Spleen (tissue), 11 donors: ENCODE data around the gene TRAFD1. TPM values are rescaled to one million over a fixed set of nuclear protein-coding genes. Genes with fewer than 3 reads are reported as not detected.

Experiments
- DNase-seq: peaks from one replicate; pipeline ENCODE4 v3.0.0-alpha.2; 2020
- H3K27ac ChIP-seq, 8 donors: fragments of 200-600 bp; sonication (generic) in 7 of 8; 1 replicate in 4 of 8; 2 replicates in 4 of 8; pipeline versions ENCODE4 v1.5.0 to v1.8.0; 2016 to 2021; ENCODE audit warnings: inconsistent platforms in 4 of 8, mild to moderate bottlenecking in 4 of 8, moderate library complexity in 1 of 8
- H3K27me3 ChIP-seq, 7 donors: fragments of 200-600 bp; sonication (generic) in 6 of 7; replicated peaks in 1 of 7; 1 replicate in 4 of 7; 2 replicates in 3 of 7; pipeline versions ENCODE4 v1.5.0 to v1.8.0; 2016 to 2021; ENCODE audit warnings: inconsistent platforms in 3 of 7, mild to moderate bottlenecking in 1 of 7
- H3K36me3 ChIP-seq, 6 donors: fragments of 200-600 bp; sonication (generic) in 5 of 6; 1 replicate in 4 of 6; 2 replicates in 2 of 6; pipeline versions ENCODE4 v1.5.0 to v1.8.0; 2016 to 2021; ENCODE audit warnings: inconsistent platforms in 2 of 6
- H3K4me1 ChIP-seq, 6 donors: fragments of 200-600 bp; sonication (generic) in 5 of 6; 1 replicate in 3 of 6; 2 replicates in 3 of 6; pipeline versions ENCODE4 v1.5.0 to v1.8.0; 2016 to 2021; ENCODE audit warnings: inconsistent platforms in 3 of 6
- H3K4me3 ChIP-seq, 8 donors: fragments of 200-600 bp; sonication (generic) in 7 of 8; 1 replicate in 4 of 8; 2 replicates in 4 of 8; pipeline versions ENCODE4 v1.5.0 to v1.8.0; 2016 to 2021; ENCODE audit warnings: inconsistent platforms in 4 of 8, mild to moderate bottlenecking in 4 of 8, moderate library complexity in 2 of 8
- H3K9me3 ChIP-seq, 8 donors: fragments of 200-600 bp; sonication (generic) in 7 of 8; 1 replicate in 4 of 8; 2 replicates in 4 of 8; pipeline versions ENCODE4 v1.5.0 to v1.8.0; 2016 to 2021; ENCODE audit warnings: inconsistent platforms in 4 of 8
- POLR2A ChIP-seq, 3 donors: fragments of 450-650 bp; IDR thresholded peaks; one replicate each; pipeline ENCODE4 v1.5.1; 2017; ENCODE audit warnings: antibody characterized with exemption in 3 of 3, mild to moderate bottlenecking in 1 of 3
- POLR2AphosphoS5 ChIP-seq, 3 donors: sonication (generic); formaldehyde crosslinking; IDR thresholded peaks; one replicate each; pipeline ENCODE4 v1.5.1; 2017; ENCODE audit warnings: antibody characterized with exemption in 3 of 3
- WGBS, 5 donors: extraction: QIAGEN DNeasy Blood & Tissue Kit in 3 of 5; methylation state at CpG; one replicate each; pipeline versions ENCODE4 v1.1.5 to v1.1.7; 2013 to 2018; 5-methylcytosine and 5-hydroxymethylcytosine counted together
- intact Hi-C: fragments of 100-400 bp; cut with DNase I; formaldehyde crosslinking; loops from one replicate; pipeline ENCODE4 v1.15.0; 2023; ENCODE audit warnings: low total_unique reads
- polyA plus RNA-seq, 3 donors: library from polyadenylated mRNA; stranded (reverse); fragments of 200-250 nt; gene quantifications; one replicate each; pipeline ENCODE4 v1.2.1, GENCODE V29; 2013
- total RNA-seq, 7 donors: library from RNA; depleted of rRNA in 3 of 7; stranded (reverse); fragments of >200 nt in 3 of 7; fragmentation: NEBNext Ultra II Directional in 4 of 7; extraction: Animal tissue kit (Norgen Biotek cat#: 25700) in 4 of 7; gene quantifications; one replicate each; pipeline versions ENCODE4 v1.1.0 to v1.2.1, GENCODE V29; 2016 to 2021
- TF ChIP-seq, protein P1 (sequence below), 11 experiments: fragments of 200-600 bp in 7 of 11; fragments of 450-650 bp in 4 of 11; sonication (generic) in 4 of 11; IDR thresholded peaks in 8 of 11; conservative IDR thresholded peaks in 3 of 11; 1 replicate in 7 of 11; 2 replicates in 4 of 11; pipeline versions ENCODE4 v1.4.0 to v1.8.0; 2016 to 2021; ENCODE audit warnings: antibody characterized with exemption in 11 of 11, inconsistent platforms in 4 of 11, mild to moderate bottlenecking in 1 of 11
- donor health status: healthy with polysubstance abuse.
- donor health status: DM: no; HTN: no; CAD: no; lungs with moderate emphysema.
- donor health status: DM: no; HTN: no; CAD: no.
- donor health status: Bipolar disorder and iron deficiency.
- donor health status: healthy.
- donor health status: DM: no; HTN: no; CAD: no.
- donor health status: DM: yes; HTN: yes; CAD: no.

The TRAFD1 gene
- total and polyA plus RNA-seq, 10 donors: 18.6 to 63.4 (median 51.0) TPM

DNA sequence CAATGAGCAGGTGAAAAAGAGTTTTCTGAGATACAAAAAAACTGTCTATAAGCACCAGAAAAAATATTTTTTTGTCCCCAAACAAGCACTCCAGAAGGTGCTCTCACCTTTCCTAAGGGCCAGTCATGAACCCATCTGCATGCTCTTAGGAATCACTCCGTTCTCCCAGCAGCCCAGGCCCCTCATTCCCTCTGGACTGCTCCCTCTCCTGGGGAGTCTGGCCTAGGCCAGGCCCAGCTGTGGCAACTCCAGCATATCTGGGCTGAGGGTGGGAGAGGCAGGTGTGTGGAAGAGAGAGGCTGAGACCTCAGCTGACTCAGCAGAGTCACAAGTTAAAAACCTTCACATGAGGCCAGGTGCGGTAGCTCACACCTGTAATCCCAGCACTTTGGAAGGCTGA lies 54.6 kb downstream of the TRAFD1 start:
- no peak overlapping the region for H3K27ac ChIP-seq
- intact Hi-C loops: no loop called here
- no peak overlapping the region for H3K4me3 ChIP-seq
- WGBS, 5 donors: 86 to 97% (median 93%) methylated on average over 2 of the region's 2 CpGs
- H3K9me3 ChIP-seq: no peaks in the 10 kb centered on the region
- no peaks in the 10 kb centered on the region for H3K4me1 ChIP-seq
- TF ChIP-seq, protein P1, sequence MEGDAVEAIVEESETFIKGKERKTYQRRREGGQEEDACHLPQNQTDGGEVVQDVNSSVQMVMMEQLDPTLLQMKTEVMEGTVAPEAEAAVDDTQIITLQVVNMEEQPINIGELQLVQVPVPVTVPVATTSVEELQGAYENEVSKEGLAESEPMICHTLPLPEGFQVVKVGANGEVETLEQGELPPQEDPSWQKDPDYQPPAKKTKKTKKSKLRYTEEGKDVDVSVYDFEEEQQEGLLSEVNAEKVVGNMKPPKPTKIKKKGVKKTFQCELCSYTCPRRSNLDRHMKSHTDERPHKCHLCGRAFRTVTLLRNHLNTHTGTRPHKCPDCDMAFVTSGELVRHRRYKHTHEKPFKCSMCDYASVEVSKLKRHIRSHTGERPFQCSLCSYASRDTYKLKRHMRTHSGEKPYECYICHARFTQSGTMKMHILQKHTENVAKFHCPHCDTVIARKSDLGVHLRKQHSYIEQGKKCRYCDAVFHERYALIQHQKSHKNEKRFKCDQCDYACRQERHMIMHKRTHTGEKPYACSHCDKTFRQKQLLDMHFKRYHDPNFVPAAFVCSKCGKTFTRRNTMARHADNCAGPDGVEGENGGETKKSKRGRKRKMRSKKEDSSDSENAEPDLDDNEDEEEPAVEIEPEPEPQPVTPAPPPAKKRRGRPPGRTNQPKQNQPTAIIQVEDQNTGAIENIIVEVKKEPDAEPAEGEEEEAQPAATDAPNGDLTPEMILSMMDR (IDR thresholded peaks at IDR 0.05 in 8 of 11, conservative IDR thresholded peaks at IDR 0.05 in 3 of 11): no peak
- no peak for TF ChIP-seq POLR2A (IDR thresholded peaks at IDR 0.05)
- TF ChIP-seq POLR2AphosphoS5 (IDR thresholded peaks at IDR 0.05): no peak
- DNase-seq: peak; percentile 30
- no peaks in the 10 kb centered on the region for H3K27me3 ChIP-seq
- H3K36me3 ChIP-seq: peaks cover 0 to 100% (median 74%) of the 10 kb centered on the region in 6 donors

DNA sequence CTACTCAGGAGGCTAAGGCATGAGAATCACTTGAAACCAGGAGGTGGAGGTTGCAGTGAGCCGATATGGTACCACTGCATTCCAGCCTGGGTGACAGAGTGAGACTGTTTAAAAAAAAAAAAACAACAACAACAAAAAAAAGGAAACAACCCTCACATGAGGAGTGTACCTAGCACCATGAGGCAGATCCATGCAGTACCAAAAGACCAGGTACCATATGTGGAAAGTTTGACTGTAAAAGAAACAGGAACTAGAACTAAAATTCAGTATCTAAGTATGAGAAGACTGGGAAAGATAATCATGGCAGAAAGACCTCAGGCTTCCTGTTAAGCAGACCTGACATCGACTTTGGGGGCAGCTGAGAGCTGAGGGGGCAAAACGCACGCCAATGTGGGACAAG lies 55.1 kb downstream of the TRAFD1 start:
- intact Hi-C loops: no loop called here
- Histone ChIP-seq H3K4me1 (no peaks in the 10 kb centered on the region), H3K4me3 (no peak overlapping the region), H3K27me3 (no peaks in the 10 kb centered on the region), H3K27ac (no peak overlapping the region), H3K9me3 (no peaks in the 10 kb centered on the region), H3K36me3 (peaks cover 0 to 100% (median 73%) of the 10 kb centered on the region in 6 donors)
- no peak for DNase-seq
- WGBS, 5 donors: 77 to 87% (median 86%) methylated on average over 4 of the region's 4 CpGs
- no peak for TF ChIP-seq POLR2AphosphoS5 (IDR thresholded peaks at IDR 0.05)
- TF ChIP-seq, protein P1 (IDR thresholded peaks at IDR 0.05 in 8 of 11, conservative IDR thresholded peaks at IDR 0.05 in 3 of 11): no peak
- TF ChIP-seq POLR2A (IDR thresholded peaks at IDR 0.05): no peak

DNA sequence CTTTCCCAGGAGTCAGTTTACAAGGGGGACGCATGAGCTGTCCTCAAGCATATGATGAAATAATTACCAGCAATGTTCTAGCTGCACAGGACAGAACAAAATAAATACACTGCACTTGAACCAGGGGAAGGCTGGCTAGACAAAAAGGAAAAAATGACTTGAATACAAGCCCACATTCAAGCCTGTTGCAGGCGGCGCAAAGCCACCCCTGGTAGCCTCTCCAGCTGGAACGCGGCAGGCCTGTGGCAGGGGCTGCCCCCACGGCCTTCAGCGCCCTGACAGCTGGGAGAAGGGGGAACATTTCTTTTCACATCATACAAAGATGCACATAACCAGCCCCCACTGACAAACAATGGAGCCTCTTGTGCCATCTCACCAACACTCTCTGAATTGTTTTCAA lies 57.1 kb downstream of the TRAFD1 start:
- H3K9me3 ChIP-seq: no peaks in the 10 kb centered on the region
- peaks cover 0 to 100% (median 60%) of the 10 kb centered on the region in 6 donors for H3K36me3 ChIP-seq
- intact Hi-C loops: no loop called here
- H3K4me3 ChIP-seq: no peak overlapping the region
- H3K27me3 ChIP-seq: no peaks in the 10 kb centered on the region
- TF ChIP-seq POLR2A (IDR thresholded peaks at IDR 0.05) (no peak), POLR2AphosphoS5 (IDR thresholded peaks at IDR 0.05) (no peak)
- TF ChIP-seq, protein P1 (IDR thresholded peaks at IDR 0.05 in 8 of 11, conservative IDR thresholded peaks at IDR 0.05 in 3 of 11): no peak
- no peaks in the 10 kb centered on the region for H3K4me1 ChIP-seq
- no peak overlapping the region for H3K27ac ChIP-seq
- 76 to 92% (median 85%) methylated on average over 7 of the region's 7 CpGs for WGBS, 5 donors
- DNase-seq: peak; percentile 55

DNA sequence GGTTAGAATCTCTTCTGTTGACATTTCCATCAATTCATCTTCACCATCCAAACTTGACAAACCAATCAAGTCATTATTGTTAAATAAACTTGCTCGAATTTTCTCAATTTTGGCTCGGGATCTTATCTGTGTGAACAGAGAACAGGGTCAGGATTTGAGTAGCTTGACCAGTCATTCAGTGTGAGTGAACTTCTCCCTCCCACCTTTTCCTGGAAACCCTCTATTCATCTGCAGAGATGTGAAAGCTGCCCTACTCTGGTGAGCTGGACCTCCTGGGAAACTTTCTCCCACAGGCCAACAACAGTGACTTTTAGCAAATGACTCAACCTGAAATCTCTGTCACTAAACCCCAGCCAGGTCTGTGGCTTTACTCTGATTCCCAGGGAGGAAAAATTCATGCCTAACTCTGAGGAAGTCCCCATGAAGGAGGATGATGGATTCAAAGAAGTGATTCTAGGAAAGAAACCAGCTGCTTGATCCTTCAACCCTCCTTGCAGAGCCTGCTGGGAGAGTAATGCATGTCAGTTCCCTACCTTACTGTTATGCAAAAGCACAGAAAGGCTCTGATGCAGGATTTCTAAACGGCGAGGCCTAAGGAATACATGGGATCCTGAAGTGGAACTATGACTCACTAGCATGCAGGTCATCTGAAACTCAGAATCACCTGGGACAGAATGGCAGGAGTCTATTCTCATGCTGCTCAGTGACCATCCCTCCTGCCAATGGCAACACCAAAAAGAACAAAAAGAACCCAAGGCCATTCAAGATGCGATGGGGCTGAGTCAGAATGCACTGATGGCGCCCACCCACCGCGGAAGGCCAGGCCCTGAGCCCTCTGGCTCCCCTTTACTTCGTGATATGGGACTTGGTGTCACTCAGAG lies 58.0 kb downstream of the TRAFD1 start:
- no peaks in the 10 kb centered on the region for H3K27me3 ChIP-seq
- H3K27ac ChIP-seq: no peak overlapping the region
- TF ChIP-seq POLR2A (IDR thresholded peaks at IDR 0.05): no peak
- TF ChIP-seq, protein P1 (IDR thresholded peaks at IDR 0.05 in 8 of 11, conservative IDR thresholded peaks at IDR 0.05 in 3 of 11): no peak
- no peak for TF ChIP-seq POLR2AphosphoS5 (IDR thresholded peaks at IDR 0.05)
- H3K4me3 ChIP-seq: no peak overlapping the region
- no peaks in the 10 kb centered on the region for H3K4me1 ChIP-seq
- intact Hi-C loops: no loop called here
- peaks cover 0 to 100% (median 56%) of the 10 kb centered on the region in 6 donors for H3K36me3 ChIP-seq
- H3K9me3 ChIP-seq: no peaks in the 10 kb centered on the region
- no peak for DNase-seq
- 58 to 92% (median 81%) methylated on average over 9 of the region's 9 CpGs for WGBS, 5 donors
